T-helper 17 cell (primary cell): ENCODE data around the gene ABLIM2. TPM values are rescaled to one million over a fixed set of nuclear protein-coding genes. Genes with fewer than 3 reads are reported as not detected.

ENCODE experiments used
- ATAC-seq: fragments of 150-1000 bp; cut with Tn5 transposase; 2 replicates; pipeline ENCODE4 v1.10.0; 2021; ENCODE audit warnings: mild to moderate bottlenecking, moderate library complexity
- DNase-seq, 3 donors: peaks; one replicate each; pipeline versions ENCODE4 v3.0.0 to v3.0.0-alpha.2; 2020 to 2021
- H3K9me3 ChIP-seq: one replicate; pipeline ENCODE4 v1.7.0; 2013; ENCODE audit warnings: low read length, mild to moderate bottlenecking; ENCODE audit not compliant: control insufficient read depth, poor library complexity, severe bottlenecking
- H3K27ac Mint-ChIP-seq: one replicate; pipeline ENCODE4 v1.8.0; 2022; ENCODE audit warnings: mild to moderate bottlenecking, moderate library complexity, mixed read lengths
- H3K27me3 Mint-ChIP-seq: one replicate; pipeline ENCODE4 v1.8.0; 2022; ENCODE audit warnings: mixed read lengths
- H3K36me3 Mint-ChIP-seq: one replicate; pipeline ENCODE4 v1.8.0; 2022; ENCODE audit warnings: low read depth, mixed read lengths
- H3K4me1 Mint-ChIP-seq: one replicate; pipeline ENCODE4 v1.8.0; 2022; ENCODE audit warnings: mild to moderate bottlenecking, mixed read lengths
- H3K4me3 Mint-ChIP-seq: one replicate; pipeline ENCODE4 v1.8.0; 2022; ENCODE audit warnings: mild to moderate bottlenecking, moderate library complexity, mixed read lengths
- total RNA-seq, 4 donors: library from RNA in 2 of 4; stranded (reverse) in 2 of 4; gene quantifications; one replicate each; pipeline ENCODE4 v1.2.3 and lab custom pipeline; 2022 to 2026

The ABLIM2 gene
- total RNA-seq, 2 donors from 2014 or later = 4.1 to 4.3 TPM

- no peak for DNase-seq
- H3K36me3 Mint-ChIP-seq = no peaks in the 10 kb centered on the region
- H3K27ac Mint-ChIP-seq = no peak overlapping the region
- no peaks in the 10 kb centered on the region for H3K9me3 ChIP-seq
- ATAC-seq = no peak
- H3K27me3 Mint-ChIP-seq = no peaks in the 10 kb centered on the region
- no peak overlapping the region for H3K4me3 Mint-ChIP-seq
- peaks cover 13% of the 10 kb centered on the region for H3K4me1 Mint-ChIP-seq
These were observed 38.7 kb downstream of the ABLIM2 start for GRCh38 chr4:8119877-8120276.

GRCh38 chr4:8118531-8118930 is 40.1 kb downstream of the ABLIM2 start:
- no peak overlapping the region for H3K4me3 Mint-ChIP-seq
- no peaks in the 10 kb centered on the region for H3K9me3 ChIP-seq
- H3K36me3 Mint-ChIP-seq = no peaks in the 10 kb centered on the region
- H3K27ac Mint-ChIP-seq = peak overlapping the region; percentile 27
- peaks cover 13% of the 10 kb centered on the region for H3K4me1 Mint-ChIP-seq
- DNase-seq (no peak), ATAC-seq (no peak)
- no peaks in the 10 kb centered on the region for H3K27me3 Mint-ChIP-seq

- DNase-seq (no peak), ATAC-seq (no peak)
- no peaks in the 10 kb centered on the region for H3K27me3 Mint-ChIP-seq
- peak overlapping the region; percentile 27 for H3K27ac Mint-ChIP-seq
- H3K9me3 ChIP-seq = no peaks in the 10 kb centered on the region
- no peaks in the 10 kb centered on the region for H3K36me3 Mint-ChIP-seq
- H3K4me1 Mint-ChIP-seq = peaks cover 16% of the 10 kb centered on the region
- H3K4me3 Mint-ChIP-seq = no peak overlapping the region
These were observed 40.6 kb downstream of the ABLIM2 start for GRCh38 chr4:8118035-8118434.

GRCh38 chr4:8117278-8117682 is 41.3 kb downstream of the ABLIM2 start:
- no peaks in the 10 kb centered on the region for H3K36me3 Mint-ChIP-seq
- no peak overlapping the region for H3K4me3 Mint-ChIP-seq
- no peaks in the 10 kb centered on the region for H3K27me3 Mint-ChIP-seq
- H3K27ac Mint-ChIP-seq = peak overlapping the region; percentile 9
- H3K9me3 ChIP-seq = no peaks in the 10 kb centered on the region
- ATAC-seq (peak; percentile 79), DNase-seq (no peak)
- H3K4me1 Mint-ChIP-seq = peaks cover 14% of the 10 kb centered on the region

GRCh38 chr4:8115916-8116315 is 42.7 kb downstream of the ABLIM2 start:
- no peak for ATAC-seq
- H3K9me3 ChIP-seq = no peaks in the 10 kb centered on the region
- Mint-ChIP-seq H3K4me3 (no peak overlapping the region), H3K27ac (no peak overlapping the region), H3K4me1 (peaks cover 12% of the 10 kb centered on the region), H3K27me3 (peaks cover 2% of the 10 kb centered on the region), H3K36me3 (no peaks in the 10 kb centered on the region)
- DNase-seq = no peak

- Mint-ChIP-seq H3K27ac (peak overlapping the region; percentile 72), H3K4me3 (no peak overlapping the region), H3K4me1 (peaks cover 12% of the 10 kb centered on the region), H3K36me3 (no peaks in the 10 kb centered on the region), H3K27me3 (peaks cover 4% of the 10 kb centered on the region)
- ATAC-seq (no peak), DNase-seq (no peak)
- no peaks in the 10 kb centered on the region for H3K9me3 ChIP-seq
These were observed 43.5 kb downstream of the ABLIM2 start for GRCh38 chr4:8115203-8115520.

- Mint-ChIP-seq H3K27me3 (peaks cover 4% of the 10 kb centered on the region), H3K4me3 (no peak overlapping the region), H3K36me3 (no peaks in the 10 kb centered on the region), H3K4me1 (peaks cover 12% of the 10 kb centered on the region), H3K27ac (peak overlapping the region; percentile 72)
- H3K9me3 ChIP-seq = no peaks in the 10 kb centered on the region
- DNase-seq = peak in 1 of 3 donors; percentile 5
- ATAC-seq = no peak
These were observed 44.0 kb downstream of the ABLIM2 start for GRCh38 chr4:8114456-8115202.

GRCh38 chr4:8113611-8114377 is 44.8 kb downstream of the ABLIM2 start:
- Mint-ChIP-seq H3K4me1 (peaks cover 12% of the 10 kb centered on the region), H3K4me3 (no peak overlapping the region), H3K27me3 (peaks cover 4% of the 10 kb centered on the region), H3K27ac (peak overlapping the region; percentile 61), H3K36me3 (no peaks in the 10 kb centered on the region)
- ATAC-seq (no peak), DNase-seq (no peak)
- no peaks in the 10 kb centered on the region for H3K9me3 ChIP-seq

- H3K36me3 Mint-ChIP-seq = no peaks in the 10 kb centered on the region
- no peak overlapping the region for H3K27ac Mint-ChIP-seq
- no peak for DNase-seq
- H3K27me3 Mint-ChIP-seq = peaks cover 4% of the 10 kb centered on the region
- H3K4me3 Mint-ChIP-seq = no peak overlapping the region
- H3K4me1 Mint-ChIP-seq = peaks cover 12% of the 10 kb centered on the region
- no peaks in the 10 kb centered on the region for H3K9me3 ChIP-seq
- no peak for ATAC-seq
These were observed 45.9 kb downstream of the ABLIM2 start for GRCh38 chr4:8112672-8113071.

GRCh38 chr4:8112036-8112576 is 46.5 kb downstream of the ABLIM2 start:
- no peaks in the 10 kb centered on the region for H3K9me3 ChIP-seq
- Mint-ChIP-seq H3K36me3 (no peaks in the 10 kb centered on the region), H3K4me3 (no peak overlapping the region), H3K27ac (no peak overlapping the region), H3K4me1 (peaks cover 12% of the 10 kb centered on the region), H3K27me3 (peaks cover 4% of the 10 kb centered on the region)
- ATAC-seq (no peak), DNase-seq (no peak)

GRCh38 chr4:8110071-8110986 is 48.3 kb downstream of the ABLIM2 start:
- H3K9me3 ChIP-seq = no peaks in the 10 kb centered on the region
- peaks cover 5% of the 10 kb centered on the region for H3K27me3 Mint-ChIP-seq
- no peak overlapping the region for H3K27ac Mint-ChIP-seq
- H3K36me3 Mint-ChIP-seq = no peaks in the 10 kb centered on the region
- ATAC-seq (no peak), DNase-seq (no peak)
- H3K4me1 Mint-ChIP-seq = peaks cover 9% of the 10 kb centered on the region
- no peak overlapping the region for H3K4me3 Mint-ChIP-seq

- H3K4me1 Mint-ChIP-seq = peaks cover 5% of the 10 kb centered on the region
- DNase-seq (no peak), ATAC-seq (no peak)
- H3K4me3 Mint-ChIP-seq = no peak overlapping the region
- no peaks in the 10 kb centered on the region for H3K9me3 ChIP-seq
- no peaks in the 10 kb centered on the region for H3K36me3 Mint-ChIP-seq
- no peak overlapping the region for H3K27ac Mint-ChIP-seq
- peaks cover 9% of the 10 kb centered on the region for H3K27me3 Mint-ChIP-seq
These were observed 49.1 kb downstream of the ABLIM2 start for GRCh38 chr4:8109406-8110065.
